ENCODE measurements around the gene DMRTC1.
"Not testable (repeated sequence)": the region's sequence is repeated elsewhere in the genome, so short reads cannot be mapped to it uniquely, and the experiment has no call there.

DNA sequence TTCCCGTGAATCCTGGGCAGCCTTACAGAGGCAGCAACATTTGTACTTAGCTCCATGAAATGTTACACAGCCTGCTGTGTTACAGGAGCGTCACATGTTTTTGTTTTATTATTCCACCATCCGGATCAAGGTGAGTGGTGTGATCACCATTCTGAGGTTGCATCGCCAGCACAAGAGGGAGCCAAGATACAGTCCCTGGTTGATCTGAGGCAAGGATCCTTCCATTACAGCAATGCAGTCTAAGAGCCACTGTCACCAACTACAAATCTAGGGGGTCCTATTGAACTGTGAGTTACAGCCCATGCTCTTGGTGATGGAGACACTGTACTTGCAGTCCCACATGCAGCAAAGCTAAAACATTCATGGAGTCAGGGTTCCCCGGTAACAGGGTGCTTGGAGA lies 27.5 kb downstream of the DMRTC1 start:
- TF ChIP-seq, protein P1, sequence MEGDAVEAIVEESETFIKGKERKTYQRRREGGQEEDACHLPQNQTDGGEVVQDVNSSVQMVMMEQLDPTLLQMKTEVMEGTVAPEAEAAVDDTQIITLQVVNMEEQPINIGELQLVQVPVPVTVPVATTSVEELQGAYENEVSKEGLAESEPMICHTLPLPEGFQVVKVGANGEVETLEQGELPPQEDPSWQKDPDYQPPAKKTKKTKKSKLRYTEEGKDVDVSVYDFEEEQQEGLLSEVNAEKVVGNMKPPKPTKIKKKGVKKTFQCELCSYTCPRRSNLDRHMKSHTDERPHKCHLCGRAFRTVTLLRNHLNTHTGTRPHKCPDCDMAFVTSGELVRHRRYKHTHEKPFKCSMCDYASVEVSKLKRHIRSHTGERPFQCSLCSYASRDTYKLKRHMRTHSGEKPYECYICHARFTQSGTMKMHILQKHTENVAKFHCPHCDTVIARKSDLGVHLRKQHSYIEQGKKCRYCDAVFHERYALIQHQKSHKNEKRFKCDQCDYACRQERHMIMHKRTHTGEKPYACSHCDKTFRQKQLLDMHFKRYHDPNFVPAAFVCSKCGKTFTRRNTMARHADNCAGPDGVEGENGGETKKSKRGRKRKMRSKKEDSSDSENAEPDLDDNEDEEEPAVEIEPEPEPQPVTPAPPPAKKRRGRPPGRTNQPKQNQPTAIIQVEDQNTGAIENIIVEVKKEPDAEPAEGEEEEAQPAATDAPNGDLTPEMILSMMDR (IDR thresholded peaks at IDR 0.05), result not testable (repeated sequence)
- TF ChIP-seq EP300 (IDR thresholded peaks at IDR 0.05; ENCODE audit: low read depth); POLR2A (IDR thresholded peaks at IDR 0.05): not testable (repeated sequence)

All from transverse colon (tissue), 3 donors.